Body of pancreas (tissue), 4 donors: Measurements from ENCODE around the gene PLEKHA3.

Experiments used
- CTCF ChIP-seq, 7 experiments: fragments of 450-650 bp in 4 of 7; fragments of 200-600 bp in 3 of 7; sonication (generic) in 3 of 7; IDR thresholded peaks; one replicate each; pipeline ENCODE4 v1.5.1; 2016 to 2019; ENCODE audit warnings: antibody characterized with exemption in 7 of 7
- POLR2A ChIP-seq, 3 donors: fragments of 450-650 bp; IDR thresholded peaks; one replicate each; pipeline ENCODE4 v1.6.1; 2016; ENCODE audit warnings: antibody characterized with exemption in 3 of 3, mild to moderate bottlenecking in 2 of 3

GRCh38 chr2:178521304-178522150 lies 41.3 kb downstream of the PLEKHA3 start:
- TF ChIP-seq CTCF (IDR thresholded peaks at IDR 0.05), result no peak
- no peak for TF ChIP-seq POLR2A (IDR thresholded peaks at IDR 0.05)
